Brain microvascular endothelial cell (primary cell): ENCODE measurements around the gene VPREB3.

Experiments
- DNase-seq: peaks from one replicate; pipeline ENCODE4 v3.0.0-alpha.2; 2020
- H3K27ac ChIP-seq: fragments of 250-450 bp; sonication (Bioruptor Pico); 2 replicates; pipeline ENCODE4 v1.5.1; 2020; ENCODE audit warnings: mild to moderate bottlenecking, moderate library complexity
- H3K27me3 ChIP-seq: fragments of 250-450 bp; sonication (Bioruptor Pico); replicated peaks from 2 replicates; pipeline ENCODE4 v1.5.1; 2020; ENCODE audit warnings: mild to moderate bottlenecking
- H3K36me3 ChIP-seq: fragments of 250-450 bp; sonication (Bioruptor Pico); replicated peaks from 2 replicates; pipeline ENCODE4 v1.5.1; 2020; ENCODE audit warnings: mild to moderate bottlenecking
- H3K4me3 ChIP-seq: 2 replicates; pipeline ENCODE4 v1.5.1; 2011; ENCODE audit warnings: low read depth, mild to moderate bottlenecking, control low read depth, low read length, moderate library complexity
- CTCF ChIP-seq: IDR thresholded peaks from 2 replicates; pipeline ENCODE4 v1.5.1; 2011; ENCODE audit warnings: low read depth, mild to moderate bottlenecking, moderate library complexity, low read length, control low read depth, inconsistent platforms; ENCODE audit errors: missing control alignments
- in situ Hi-C: cut with HindIII; loops from 2 replicates; pipeline ENCODE4 v1.10.0; 2017; ENCODE audit warnings: low sequenced_read_pairs, low pct_ligation_motif_present

The VPREB3 gene

GRCh38 chr22:23709107-23709506 is 45.1 kb downstream of the VPREB3 start:
- in situ Hi-C loops, result no loop called here
- TF ChIP-seq CTCF, result no peak

GRCh38 chr22:23708270-23708669 is 46.0 kb downstream of the VPREB3 start:
- Histone ChIP-seq H3K27me3 (no peaks in the 10 kb centered on the region), H3K4me3 (no peak overlapping the region), H3K36me3 (peaks cover 53% of the 10 kb centered on the region), H3K27ac (no peak overlapping the region)
- in situ Hi-C loops, result no loop called here
- no peak for DNase-seq
- TF ChIP-seq CTCF, result no peak

More at GRCh38 chr22:23709107-23709506, 45.1 kb downstream of the VPREB3 start:
- H3K27ac ChIP-seq, result no peak overlapping the region
- no peak overlapping the region for H3K4me3 ChIP-seq
- DNase-seq, result no peak
- peaks cover 54% of the 10 kb centered on the region for H3K36me3 ChIP-seq
- no peaks in the 10 kb centered on the region for H3K27me3 ChIP-seq

- TF ChIP-seq CTCF, result no peak
- DNase-seq, result no peak
- H3K27ac ChIP-seq, result no peak overlapping the region
- no peaks in the 10 kb centered on the region for H3K27me3 ChIP-seq
- in situ Hi-C loops, result no loop called here
- H3K36me3 ChIP-seq, result peaks cover 46% of the 10 kb centered on the region
- no peak overlapping the region for H3K4me3 ChIP-seq
These were observed 48.9 kb downstream of the VPREB3 start for GRCh38 chr22:23705358-23705757.

- no peak for TF ChIP-seq CTCF
- H3K4me3 ChIP-seq, result no peak overlapping the region
- H3K36me3 ChIP-seq, result peaks cover 46% of the 10 kb centered on the region
- H3K27me3 ChIP-seq, result no peaks in the 10 kb centered on the region
- no peak overlapping the region for H3K27ac ChIP-seq
- in situ Hi-C loops, result no loop called here
- no peak for DNase-seq
These were observed 49.4 kb downstream of the VPREB3 start for GRCh38 chr22:23704829-23705228.

- H3K27ac ChIP-seq, result no peak overlapping the region
- no peaks in the 10 kb centered on the region for H3K27me3 ChIP-seq
- no peak for DNase-seq
- TF ChIP-seq CTCF, result no peak
- in situ Hi-C loops, result no loop called here
- H3K4me3 ChIP-seq, result no peak overlapping the region
- H3K36me3 ChIP-seq, result peaks cover 40% of the 10 kb centered on the region
These were observed 50.2 kb downstream of the VPREB3 start for GRCh38 chr22:23704062-23704461.
